ENCODE data around the gene TRIO. TPM values are rescaled to one million over a fixed set of nuclear protein-coding genes. Genes with fewer than 3 reads are reported as not detected.

Gene TRIO
- total RNA-seq, 1 donor from 2014 or later, result 200 TPM

DNA sequence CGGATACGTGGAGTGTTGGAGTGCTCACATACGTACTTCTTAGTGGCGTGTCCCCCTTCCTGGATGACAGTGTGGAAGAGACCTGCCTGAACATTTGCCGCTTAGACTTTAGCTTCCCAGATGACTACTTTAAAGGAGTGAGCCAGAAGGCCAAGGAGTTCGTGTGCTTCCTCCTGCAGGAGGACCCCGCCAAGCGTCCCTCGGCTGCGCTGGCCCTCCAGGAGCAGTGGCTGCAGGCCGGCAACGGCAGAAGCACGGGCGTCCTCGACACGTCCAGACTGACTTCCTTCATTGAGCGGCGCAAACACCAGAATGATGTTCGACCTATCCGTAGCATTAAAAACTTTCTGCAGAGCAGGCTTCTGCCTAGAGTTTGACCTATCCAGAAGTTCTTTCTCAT is 364.9 kb downstream of the TRIO start:
- TF ChIP-seq, protein P1, sequence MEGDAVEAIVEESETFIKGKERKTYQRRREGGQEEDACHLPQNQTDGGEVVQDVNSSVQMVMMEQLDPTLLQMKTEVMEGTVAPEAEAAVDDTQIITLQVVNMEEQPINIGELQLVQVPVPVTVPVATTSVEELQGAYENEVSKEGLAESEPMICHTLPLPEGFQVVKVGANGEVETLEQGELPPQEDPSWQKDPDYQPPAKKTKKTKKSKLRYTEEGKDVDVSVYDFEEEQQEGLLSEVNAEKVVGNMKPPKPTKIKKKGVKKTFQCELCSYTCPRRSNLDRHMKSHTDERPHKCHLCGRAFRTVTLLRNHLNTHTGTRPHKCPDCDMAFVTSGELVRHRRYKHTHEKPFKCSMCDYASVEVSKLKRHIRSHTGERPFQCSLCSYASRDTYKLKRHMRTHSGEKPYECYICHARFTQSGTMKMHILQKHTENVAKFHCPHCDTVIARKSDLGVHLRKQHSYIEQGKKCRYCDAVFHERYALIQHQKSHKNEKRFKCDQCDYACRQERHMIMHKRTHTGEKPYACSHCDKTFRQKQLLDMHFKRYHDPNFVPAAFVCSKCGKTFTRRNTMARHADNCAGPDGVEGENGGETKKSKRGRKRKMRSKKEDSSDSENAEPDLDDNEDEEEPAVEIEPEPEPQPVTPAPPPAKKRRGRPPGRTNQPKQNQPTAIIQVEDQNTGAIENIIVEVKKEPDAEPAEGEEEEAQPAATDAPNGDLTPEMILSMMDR (IDR thresholded peaks at IDR 0.05), result no peak
- H3K27me3 Mint-ChIP-seq (ENCODE audit: low read depth), result no peaks in the 10 kb centered on the region
- H3K4me1 Mint-ChIP-seq (ENCODE audit: low read depth), result peaks cover 3% of the 10 kb centered on the region
- DNase-seq (ENCODE audit: low spot score), result peak; percentile 84
- H3K9me3 Mint-ChIP-seq (ENCODE audit: low read depth), result no peaks in the 10 kb centered on the region
- H3K4me3 Mint-ChIP-seq (ENCODE audit: unreplicated experiment), result no peak overlapping the region
- H3K27ac Mint-ChIP-seq (ENCODE audit: unreplicated experiment), result no peak overlapping the region
- peaks cover 28% of the 10 kb centered on the region for H3K36me3 Mint-ChIP-seq (ENCODE audit: low read depth)

DNA sequence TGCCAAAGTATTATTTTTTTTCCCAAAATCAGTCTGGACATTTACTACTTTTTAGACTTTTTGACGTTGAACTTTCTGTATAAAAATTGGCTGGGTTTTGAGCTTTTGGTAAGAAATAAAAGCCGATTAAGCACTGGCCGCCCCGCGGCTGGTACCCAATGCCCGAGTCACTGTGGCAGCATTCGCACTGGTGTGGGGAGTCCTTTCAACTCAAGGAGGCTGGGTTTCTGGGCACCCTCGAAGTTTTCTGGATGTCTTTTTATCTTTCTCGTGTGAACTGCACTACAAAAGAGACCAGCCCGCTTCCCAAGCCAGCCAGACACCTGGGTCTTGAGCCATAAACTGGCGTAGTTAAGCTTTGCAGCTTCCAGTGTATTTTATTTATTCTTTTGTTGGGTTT is 366.4 kb downstream of the TRIO start:
- TF ChIP-seq, protein P1 (IDR thresholded peaks at IDR 0.05), result no peak
- H3K27me3 Mint-ChIP-seq (ENCODE audit: low read depth), result no peaks in the 10 kb centered on the region
- peak; percentile 60 for DNase-seq (ENCODE audit: low spot score)
- H3K27ac Mint-ChIP-seq (ENCODE audit: unreplicated experiment), result no peak overlapping the region
- peaks cover 26% of the 10 kb centered on the region for H3K36me3 Mint-ChIP-seq (ENCODE audit: low read depth)
- H3K9me3 Mint-ChIP-seq (ENCODE audit: low read depth), result no peaks in the 10 kb centered on the region
- no peak overlapping the region for H3K4me3 Mint-ChIP-seq (ENCODE audit: unreplicated experiment)
- peaks cover 3% of the 10 kb centered on the region for H3K4me1 Mint-ChIP-seq (ENCODE audit: low read depth)

DNA sequence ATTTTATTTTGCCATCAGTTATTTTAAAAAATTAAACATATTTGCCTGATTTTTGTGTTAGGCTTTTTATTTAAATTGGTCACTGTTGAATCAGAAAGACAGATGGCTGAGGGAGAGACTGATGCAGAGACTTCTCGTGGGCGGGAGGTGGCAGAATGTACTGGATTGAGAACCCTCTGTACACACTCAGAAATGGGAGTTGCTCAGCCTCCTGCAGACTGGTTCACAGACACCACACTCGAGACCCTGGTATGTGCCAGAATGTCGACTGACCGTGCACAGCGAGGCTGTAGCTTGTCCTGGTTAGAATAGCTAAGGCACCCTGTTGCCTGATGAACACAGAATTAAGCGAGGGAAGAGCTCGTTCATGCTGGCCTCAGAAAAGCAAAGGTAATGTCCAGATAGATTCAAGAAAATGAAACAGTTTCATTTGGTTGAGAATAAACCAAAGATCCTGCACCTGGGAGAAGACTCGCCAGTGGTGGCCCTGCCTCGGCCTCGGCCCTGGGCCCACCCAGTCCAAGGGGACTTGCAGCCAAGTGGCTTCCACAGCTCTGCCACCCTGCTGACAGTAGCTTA is 367.1 kb downstream of the TRIO start:
- DNase-seq (ENCODE audit: low spot score), result peak; percentile 33
- Mint-ChIP-seq H3K36me3 (ENCODE audit: low read depth) (peaks cover 22% of the 10 kb centered on the region), H3K27ac (ENCODE audit: unreplicated experiment) (peak overlapping the region; percentile 32), H3K4me1 (ENCODE audit: low read depth) (peaks cover 3% of the 10 kb centered on the region), H3K9me3 (ENCODE audit: low read depth) (no peaks in the 10 kb centered on the region), H3K27me3 (ENCODE audit: low read depth) (no peaks in the 10 kb centered on the region), H3K4me3 (ENCODE audit: unreplicated experiment) (no peak overlapping the region)
- TF ChIP-seq, protein P1 (IDR thresholded peaks at IDR 0.05), result no peak

DNA sequence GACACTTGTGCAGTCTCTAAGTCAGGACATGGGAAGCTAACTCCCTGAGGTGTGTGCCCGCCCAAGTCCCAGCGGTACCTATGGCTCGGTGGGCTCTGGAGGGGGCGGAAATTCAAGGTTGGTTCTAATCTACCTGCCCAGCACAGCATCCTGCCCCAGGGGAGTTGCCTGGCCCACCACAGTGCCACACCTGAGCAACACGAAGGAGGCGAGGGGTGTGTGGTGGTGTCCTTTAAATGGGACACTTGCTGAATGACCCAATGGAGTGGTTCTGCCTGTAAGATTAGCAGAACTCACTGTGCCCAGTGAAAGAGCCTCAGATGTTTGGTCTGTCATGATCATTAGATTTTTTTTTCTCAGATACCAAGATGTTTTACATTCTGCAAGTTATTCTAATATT is 367.7 kb downstream of the TRIO start:
- peak; percentile 71 for DNase-seq (ENCODE audit: low spot score)
- Mint-ChIP-seq H3K9me3 (ENCODE audit: low read depth) (peaks cover 4% of the 10 kb centered on the region), H3K36me3 (ENCODE audit: low read depth) (peaks cover 23% of the 10 kb centered on the region), H3K4me1 (ENCODE audit: low read depth) (peaks cover 3% of the 10 kb centered on the region), H3K27me3 (ENCODE audit: low read depth) (no peaks in the 10 kb centered on the region), H3K4me3 (ENCODE audit: unreplicated experiment) (no peak overlapping the region), H3K27ac (ENCODE audit: unreplicated experiment) (no peak overlapping the region)
- TF ChIP-seq, protein P1 (IDR thresholded peaks at IDR 0.05), result no peak

DNA sequence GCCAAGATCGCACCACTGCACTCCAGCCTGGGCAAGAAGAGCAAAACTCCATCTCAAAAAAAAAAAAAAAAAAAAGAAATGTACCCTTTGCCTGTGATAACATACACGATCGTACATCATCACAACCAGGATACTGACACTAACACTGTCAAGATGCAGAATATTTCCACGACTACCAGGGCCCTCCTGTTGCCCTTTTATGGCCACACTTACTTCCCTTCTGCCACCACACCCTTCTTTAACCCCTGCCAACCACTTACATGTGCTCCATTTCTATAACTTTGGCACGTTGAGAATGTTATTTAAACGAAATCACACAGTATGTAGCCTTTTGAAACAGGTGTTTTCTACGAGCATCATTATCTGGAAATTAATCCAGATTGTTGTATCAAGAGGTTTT is 369.4 kb downstream of the TRIO start:
- Mint-ChIP-seq H3K36me3 (ENCODE audit: low read depth) (peaks cover 15% of the 10 kb centered on the region), H3K4me1 (ENCODE audit: low read depth) (peaks cover 3% of the 10 kb centered on the region), H3K27me3 (ENCODE audit: low read depth) (no peaks in the 10 kb centered on the region), H3K4me3 (ENCODE audit: unreplicated experiment) (no peak overlapping the region), H3K9me3 (ENCODE audit: low read depth) (peaks cover 6% of the 10 kb centered on the region), H3K27ac (ENCODE audit: unreplicated experiment) (no peak overlapping the region)
- TF ChIP-seq, protein P1 (IDR thresholded peaks at IDR 0.05), result no peak
- DNase-seq (ENCODE audit: low spot score), result no peak

Data from chondrocyte (in vitro differentiated cells).